H4 (cell line): ENCODE measurements around the gene ZNF777. TPM values are rescaled to one million over a fixed set of nuclear protein-coding genes. Genes with fewer than 3 reads are reported as not detected.
"Not testable (repeated sequence)": the region's sequence is repeated elsewhere in the genome, so short reads cannot be mapped to it uniquely, and the experiment has no call there.

ENCODE experiments used
- DNase-seq: peaks from one replicate; pipeline ENCODE4 v3.0.0-alpha.2; 2015; ENCODE audit warnings: low spot score
- total RNA-seq: library from RNA; depleted of rRNA; stranded (reverse); fragments of >200 nt; shearing (Covaris generic); gene quantifications from 2 replicates; pipeline ENCODE4 v1.2.3, GENCODE V29; 2014; rRNA removed

Gene ZNF777
- total RNA-seq, result 3.8 and 6.1 TPM in 2 replicates

DNA sequence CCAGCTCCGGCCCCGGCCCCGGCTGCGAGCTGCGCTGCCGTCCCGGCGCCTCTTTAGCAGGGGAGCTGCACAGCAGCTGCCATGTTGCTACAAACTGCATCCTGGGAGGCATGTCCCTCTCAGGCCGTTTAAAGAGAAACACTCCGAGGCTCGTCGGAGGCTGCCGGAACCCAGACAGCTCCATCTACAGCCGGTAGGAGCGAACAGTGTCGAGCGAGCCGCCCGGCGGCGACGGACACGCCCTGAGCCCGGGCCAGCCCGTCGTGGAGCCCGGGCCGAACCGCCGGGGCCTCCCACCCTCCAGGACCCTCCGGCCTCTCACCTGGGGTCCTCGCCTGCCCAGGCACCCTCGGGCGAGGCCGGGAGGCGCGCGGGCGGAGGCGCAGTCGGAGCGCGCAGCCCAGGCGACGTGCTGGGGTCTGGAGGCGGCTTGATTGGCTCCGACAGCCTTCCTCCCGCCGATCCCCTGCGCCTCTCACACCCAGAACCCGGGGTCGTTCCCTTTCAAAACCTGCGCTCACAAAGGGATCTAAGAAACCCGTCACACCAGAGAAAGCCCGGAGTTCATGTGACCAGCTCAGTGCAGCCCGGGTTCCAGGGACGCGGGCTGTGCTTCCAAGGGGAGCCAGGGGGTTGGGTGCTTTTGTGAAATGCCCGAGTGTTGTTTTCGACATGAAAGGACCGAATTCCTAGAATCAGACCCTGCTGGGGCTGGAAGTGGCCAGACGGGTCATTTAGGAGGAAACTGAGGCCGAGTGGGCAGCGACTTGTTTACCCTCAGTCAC is at the start of gene ZNF777:
ZNF777 (minus strand) TSS at position 570 of the 785 bp plus-strand sequence. CDS start 5,040 bp downstream, outside the sequence.
- peak; percentile 85 for DNase-seq

DNA sequence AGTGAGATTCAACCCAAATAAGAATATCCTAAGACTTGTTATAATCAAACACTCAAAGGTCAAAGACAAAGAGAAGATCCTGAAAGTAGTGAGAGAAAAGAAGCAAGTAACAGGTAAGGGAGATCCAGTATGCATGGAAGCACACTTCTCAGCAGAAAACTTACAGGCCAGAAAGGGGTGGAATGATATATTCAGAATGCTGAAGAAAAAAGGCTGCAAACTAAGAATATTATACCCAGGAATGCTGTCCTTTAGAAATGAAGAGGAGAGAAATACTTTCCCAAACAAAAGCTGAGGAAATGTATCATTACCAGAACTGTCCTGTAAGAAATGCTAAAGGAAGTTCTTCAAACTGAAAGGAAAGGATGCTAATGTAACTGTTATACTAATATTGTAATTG is 49.4 kb upstream of the ZNF777 start:
- DNase-seq, result no peak

DNA sequence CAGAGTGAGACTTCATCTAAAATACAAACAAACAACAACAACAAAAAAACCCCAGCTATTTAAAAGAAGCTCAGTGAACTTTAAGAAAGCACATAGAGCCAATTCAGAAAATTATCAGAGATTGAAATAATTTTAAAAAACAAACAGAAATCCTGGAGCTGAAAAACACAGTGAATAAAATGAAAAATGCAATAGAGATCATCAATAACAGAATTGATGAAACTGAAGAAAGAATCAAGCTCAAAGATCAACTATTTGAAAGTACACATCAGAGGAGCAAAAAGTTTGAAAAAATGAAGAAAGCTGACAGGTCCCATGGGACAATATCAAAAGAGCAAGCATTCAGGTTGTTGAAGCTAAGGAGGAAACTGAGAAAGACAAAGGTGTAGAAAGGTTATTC is 48.9 kb upstream of the ZNF777 start:
- no peak for DNase-seq

DNA sequence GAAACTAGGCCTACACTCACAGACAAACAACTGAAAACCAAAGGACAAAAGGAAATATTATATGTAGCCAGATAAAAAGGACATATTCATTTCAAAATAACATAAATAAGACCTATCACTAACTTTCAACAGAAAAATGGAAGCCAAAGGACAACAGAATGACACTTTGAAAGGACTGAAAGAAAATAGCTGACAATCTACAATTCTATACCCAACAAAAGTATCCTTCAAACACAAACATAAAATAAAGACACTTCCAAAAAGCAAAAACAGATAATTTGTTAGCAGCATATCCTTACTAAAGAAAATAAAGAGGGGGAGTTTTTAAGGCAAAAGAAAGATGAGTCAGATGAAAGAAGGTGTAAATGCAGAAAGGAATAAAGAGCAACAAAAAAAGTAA is 44.7 kb upstream of the ZNF777 start:
- no peak for DNase-seq

DNA sequence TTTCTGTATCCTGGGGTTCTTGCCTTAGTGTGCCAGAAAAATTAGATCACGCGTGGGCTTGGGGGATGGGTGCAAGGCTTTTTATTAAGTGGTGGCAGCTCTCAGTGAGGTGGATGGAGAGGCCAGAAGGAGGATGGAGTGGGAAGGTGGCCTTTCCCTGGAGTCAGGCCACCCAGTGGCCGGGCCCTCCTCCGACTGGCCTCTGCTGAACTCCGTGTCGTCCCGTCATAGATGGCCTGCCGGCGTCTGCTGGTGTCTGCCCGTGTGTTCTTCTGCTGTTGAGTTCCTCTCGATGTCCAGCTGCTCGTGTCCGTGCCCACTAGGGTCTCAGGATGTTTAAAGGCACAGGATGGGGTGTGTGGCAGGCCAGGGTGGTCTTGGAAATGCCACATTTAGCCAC is 40.8 kb upstream of the ZNF777 start:
- no peak for DNase-seq

DNA sequence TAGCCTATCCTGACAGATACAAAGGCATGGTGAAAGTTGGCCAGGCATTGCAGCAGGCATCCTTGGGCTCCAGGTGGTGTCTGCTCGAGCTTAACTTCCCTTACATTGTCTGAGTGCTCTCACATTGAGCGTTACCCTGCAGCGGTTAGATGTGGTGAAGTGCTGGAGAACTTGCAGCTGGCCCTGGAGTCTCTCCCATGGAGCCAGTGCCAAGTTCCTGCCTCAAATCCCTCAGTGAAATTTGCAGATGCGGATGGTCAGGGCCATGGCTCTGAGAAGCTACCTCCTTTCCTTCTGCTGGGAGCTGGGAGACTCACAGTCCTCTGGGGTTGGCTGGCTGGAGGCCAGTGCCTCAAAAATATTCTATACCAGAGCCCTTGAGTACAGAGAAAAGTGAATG is 40.0 kb upstream of the ZNF777 start:
- DNase-seq, result no peak

DNA sequence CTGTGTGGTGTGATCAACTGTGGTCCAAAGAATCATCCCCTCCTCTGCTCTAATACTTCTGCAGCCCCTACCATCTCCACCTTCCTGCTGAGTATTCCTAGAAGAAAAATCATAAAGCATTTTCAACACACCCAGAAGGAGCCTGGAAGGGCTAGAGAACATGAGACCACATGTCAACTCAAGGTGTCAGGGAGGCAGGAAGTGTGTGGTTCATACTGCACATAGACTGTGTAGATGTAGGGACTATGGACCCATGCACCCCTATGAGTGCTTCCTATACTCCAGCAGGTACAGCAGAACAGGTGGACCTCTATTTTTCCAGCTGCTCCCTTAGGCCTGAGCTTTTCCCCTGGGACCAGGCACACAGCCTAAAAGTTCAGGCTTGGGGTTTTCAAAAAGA is 39.3 kb upstream of the ZNF777 start:
- DNase-seq, result no peak

DNA sequence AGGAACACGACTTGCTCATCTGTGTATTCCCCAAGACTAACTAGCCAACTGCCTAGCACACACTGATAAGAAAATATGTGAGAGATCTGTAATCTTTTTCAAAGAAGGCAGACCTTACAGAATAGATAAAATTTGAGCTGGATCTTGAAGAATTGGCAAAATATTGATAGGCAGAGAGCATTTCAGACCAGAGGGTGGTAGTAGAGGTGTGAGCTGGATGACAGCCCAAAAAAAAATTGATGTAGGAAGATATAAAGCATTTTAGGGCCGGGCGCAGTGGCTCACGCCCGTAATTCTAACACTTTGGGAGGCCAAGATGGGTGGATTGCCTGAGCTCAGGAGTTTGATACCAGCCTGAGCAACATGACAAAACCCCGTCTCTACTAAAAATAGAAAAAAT is 37.9 kb upstream of the ZNF777 start:
- no peak for DNase-seq

DNA sequence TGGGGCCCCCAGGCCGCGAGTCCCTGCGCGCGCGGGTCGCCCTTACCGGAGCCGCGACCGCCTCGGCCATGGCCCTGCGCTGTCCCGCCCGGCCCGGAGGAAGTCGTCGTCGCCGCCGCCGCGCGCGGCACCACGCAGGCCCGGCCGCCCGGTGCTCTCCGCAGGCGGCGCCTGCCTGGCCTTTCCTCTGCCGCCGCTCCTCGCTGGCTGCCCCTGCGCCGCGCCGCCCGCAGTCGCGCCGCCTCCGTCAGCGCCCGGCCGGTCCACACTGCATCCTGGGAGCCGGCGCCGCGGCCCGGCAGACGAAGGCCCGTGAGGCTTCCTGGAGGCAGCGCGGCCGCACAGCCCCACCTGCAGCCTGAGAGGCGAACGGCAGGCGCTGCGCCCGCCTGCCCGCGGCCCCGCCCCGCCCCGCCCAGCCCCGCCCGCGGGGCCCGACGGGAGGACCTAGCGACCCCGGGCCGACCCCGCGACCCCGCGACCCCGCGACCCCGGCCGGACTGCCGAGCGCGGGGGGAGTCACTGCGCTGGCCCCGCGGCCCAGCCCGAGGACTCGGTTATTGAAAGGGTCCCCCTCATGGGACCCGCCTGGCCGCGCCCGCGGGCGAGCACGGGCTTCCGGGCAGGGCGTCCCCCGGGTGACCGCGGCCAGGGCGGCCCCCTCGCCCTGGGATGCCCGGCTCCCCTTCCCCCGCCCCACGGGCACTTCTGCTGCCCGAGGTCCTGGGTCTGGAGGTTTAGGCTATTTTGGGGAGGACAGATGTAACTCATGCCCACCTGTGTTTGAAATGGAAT is 36.8 kb upstream of the ZNF777 start, which contains the start of gene ZNF746:
ZNF746 (minus strand) TSS at position 343 of the 795 bp plus-strand sequence; CDS start at position 70, 273 bp downstream.
- DNase-seq, result peak; percentile 83

DNA sequence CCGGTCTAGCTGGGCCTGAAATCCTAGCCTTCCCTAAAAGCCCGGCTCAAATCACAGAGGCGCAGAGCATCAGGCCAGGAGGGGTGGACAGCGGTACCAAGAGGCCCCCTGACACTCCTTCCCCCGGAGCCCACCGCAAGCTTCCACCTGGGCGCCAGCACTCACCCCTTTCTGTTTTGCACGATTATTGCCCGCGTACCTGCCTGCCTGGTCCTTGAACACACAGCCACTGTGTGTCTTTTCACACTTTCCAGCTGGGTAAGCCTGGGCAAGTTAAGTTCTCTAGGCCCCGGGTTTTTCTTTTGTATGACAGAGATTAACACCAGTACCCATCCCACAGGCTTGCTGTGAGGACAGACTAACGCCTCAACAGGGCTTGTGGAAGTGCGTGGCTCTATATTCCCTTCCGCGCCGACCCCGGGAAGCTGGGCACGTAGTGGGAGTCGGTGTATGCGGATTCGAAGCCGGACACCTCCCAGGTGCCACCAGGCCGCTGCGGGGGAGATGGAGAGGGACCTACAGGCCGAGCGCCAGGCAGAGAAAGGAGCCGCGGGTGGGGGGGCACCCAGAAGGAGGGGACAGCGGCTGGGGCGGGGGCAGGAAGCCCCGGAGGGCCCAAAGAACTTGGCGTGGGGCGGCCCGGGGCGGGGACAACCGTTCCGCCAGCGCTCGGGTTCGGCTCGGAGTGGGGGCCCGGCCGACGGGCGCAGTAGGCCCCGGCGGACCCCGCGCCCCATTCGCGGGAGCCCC is 36.0 kb upstream of the ZNF777 start:
- DNase-seq, result no peak

DNA sequence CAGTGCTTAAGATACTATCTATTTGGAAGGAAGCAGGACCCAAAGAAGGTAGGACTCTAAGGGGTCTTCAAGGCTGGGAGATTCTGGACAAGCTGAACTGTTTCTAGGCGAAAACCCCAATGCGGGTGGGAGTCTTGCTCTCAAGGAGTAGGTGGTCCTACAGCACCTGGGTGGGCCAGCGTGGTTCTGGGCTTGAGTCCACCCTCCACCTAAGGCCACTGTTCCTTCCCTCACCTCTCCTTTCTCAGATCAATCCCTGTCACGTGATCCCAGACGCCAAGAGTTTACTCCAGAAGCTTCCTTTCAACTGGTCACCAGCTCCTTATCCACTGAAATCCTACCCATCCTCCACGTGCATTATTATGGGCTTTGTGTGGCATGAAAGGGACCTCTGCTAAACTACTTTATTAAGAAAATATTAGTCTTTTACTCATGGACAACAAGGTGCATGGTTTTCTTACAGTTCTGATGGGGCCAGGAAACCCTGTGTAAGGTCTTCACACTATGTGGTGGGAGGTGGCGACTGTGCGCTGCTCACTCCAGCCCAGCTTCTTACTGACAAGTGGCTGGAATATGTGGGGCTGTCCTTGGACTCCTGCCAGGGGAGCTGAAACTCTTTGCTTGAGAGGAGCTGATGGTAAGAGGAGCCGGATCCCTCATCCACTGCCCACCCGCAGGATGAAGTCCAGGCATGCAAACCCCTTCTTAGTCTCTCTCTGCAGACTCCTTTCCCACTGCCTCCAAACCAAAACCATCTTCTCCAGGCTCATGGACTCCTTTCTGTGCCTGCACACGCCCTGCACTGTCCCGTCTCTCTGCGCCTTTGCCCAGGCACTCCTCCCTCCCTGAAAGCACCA is 35.2 kb upstream of the ZNF777 start:
- DNase-seq, result peak; percentile 74

DNA sequence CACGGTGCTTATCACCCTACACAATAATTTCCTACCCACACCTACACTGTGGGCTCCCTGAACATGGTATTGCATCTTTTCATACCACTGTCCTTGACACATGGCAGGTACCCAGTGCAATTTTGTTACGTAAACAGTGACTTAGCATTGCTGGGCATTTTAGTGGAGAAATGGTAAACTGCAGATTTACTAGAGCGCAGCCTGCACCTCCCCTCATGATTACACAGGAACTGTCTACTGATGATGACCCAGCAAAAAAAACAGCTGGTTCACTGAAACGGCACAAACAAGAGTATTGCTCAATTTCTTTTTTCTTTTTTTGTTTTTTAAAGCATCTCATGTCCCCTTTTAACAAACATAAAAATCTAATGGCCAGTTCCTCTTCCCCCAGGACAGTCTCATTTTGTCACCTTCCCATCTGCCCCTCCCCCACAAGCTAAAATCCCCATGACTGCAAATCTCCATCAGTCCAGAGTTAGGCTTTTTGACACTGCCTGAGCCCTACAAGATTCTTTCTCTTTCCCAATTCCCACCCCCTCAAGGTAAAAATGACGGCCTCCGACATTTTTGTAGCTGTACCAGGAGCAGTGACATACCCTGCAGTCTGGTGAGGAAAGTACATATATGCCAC is 34.0 kb upstream of the ZNF777 start:
- peak; percentile 85 for DNase-seq

DNA sequence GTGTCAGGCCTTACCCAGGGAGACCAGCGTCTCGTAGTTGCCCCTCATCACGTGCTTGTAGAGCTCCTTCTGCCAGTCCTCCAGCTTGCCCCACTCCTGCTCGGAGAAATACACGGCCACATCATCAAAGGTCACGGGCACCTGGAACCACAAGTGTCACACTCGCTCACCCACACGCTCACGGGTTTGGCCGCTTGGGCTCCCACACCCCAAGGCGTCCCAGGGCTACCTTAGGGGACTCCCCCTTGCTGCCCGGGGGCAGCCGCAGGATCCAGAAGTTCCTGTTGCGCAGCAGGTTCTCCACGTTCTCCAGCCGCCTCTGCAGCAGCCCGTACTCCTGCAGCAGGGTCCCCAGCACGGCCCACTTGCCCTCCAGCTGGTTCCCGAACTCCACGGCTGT is 33.1 kb upstream of the ZNF777 start:
- not testable (repeated sequence) for DNase-seq

DNA sequence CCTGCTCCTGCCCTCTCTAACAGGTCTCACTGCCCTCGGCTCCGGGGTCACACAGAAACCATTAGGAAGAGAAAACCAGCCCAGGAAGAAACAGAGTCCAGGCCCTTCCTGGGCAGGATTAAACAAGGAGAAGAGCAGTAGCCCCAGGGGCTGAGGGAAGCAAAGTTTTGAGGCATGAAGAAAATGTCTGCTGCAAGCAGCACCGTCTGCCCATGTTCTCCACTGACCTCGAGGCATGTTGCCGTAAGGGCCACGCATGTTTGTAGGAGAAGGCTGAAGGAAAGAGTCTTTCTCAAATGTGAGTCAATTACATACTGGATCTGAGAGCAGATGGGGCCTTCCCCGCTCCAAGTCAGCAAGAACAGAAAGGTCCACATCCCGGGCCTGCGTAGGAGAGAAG is 32.5 kb upstream of the ZNF777 start:
- no peak for DNase-seq

DNA sequence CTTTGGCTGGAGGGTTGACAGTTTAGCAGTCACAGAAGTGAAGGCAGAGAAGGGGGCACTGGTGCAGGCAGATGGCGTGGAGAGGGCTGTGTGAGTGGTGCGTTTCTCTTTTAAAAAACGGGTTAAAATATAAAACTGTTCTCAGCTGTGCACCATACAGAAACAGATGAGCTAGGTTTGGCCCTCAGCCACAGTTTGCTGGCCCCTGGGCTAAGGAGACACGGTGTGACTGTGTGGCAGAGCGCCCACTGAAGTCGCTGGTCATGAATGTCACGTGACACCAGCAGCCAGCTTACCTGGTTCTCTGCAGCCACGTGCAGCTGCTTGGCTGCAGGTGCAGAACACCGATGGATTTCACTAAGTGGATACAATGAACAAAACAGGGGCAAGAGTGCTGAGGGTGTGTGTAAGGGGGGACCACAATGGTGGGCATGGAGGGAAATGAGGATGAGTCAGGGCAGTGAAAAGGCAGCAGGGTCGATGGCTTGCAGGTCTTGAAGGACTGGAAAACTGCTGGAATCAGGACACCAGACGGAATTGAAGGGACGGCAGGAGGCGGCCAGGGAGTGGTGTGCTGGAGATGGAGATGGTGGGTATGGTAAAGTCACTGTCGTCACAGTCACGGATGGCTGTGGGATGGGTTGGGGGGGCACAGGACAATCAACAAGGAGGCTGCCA is 29.4 kb upstream of the ZNF777 start:
- no peak for DNase-seq

DNA sequence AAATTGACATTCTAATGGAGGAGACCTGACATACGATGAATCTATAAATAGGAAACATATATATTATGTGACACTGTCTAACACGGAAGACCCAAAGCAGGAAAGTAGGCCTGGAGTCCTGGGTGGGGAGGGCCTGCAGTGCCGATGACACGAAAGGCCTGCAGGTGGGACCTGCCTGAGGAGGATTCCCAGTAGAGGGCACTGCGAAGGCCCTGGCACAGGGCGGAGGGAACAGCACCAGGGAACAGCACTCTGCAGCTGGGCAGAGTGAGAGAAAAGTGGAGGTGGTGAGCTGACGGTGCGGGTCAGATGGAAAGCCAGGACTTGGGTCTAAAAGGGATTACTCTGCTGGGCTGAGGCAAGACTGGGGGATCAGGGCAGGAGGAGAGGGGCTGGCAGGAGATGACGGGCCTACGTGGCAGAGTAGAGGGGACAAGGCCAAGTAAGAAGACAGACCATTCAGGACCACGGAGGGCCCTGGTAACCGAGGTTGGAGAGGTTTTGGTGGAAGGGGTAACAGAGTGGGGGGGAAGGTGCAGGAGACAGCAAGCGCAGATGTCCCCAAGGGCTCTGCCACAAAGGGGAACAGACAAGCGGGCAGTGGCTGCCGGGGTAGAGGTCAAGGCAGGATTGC is 28.6 kb upstream of the ZNF777 start:
- DNase-seq, result no peak

DNA sequence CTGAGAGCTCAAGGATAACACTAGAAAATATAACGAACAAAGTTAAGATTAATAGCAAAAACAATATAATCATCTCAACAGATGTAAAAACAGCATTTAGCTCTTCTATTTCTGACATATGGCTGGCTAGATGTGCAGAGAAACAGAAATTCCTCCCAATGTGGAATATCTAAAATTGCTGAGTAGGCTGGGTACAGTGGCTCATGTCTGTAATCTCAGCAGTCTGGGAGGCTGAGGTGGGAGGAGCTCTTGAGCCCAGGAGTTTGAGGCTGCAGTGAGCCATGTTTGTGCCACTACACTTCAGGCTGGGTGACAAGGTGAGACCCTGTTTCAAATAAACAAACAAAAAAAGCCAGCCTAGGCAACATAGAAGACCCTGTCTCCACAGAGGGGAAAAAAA is 18.7 kb upstream of the ZNF777 start:
- no peak for DNase-seq

DNA sequence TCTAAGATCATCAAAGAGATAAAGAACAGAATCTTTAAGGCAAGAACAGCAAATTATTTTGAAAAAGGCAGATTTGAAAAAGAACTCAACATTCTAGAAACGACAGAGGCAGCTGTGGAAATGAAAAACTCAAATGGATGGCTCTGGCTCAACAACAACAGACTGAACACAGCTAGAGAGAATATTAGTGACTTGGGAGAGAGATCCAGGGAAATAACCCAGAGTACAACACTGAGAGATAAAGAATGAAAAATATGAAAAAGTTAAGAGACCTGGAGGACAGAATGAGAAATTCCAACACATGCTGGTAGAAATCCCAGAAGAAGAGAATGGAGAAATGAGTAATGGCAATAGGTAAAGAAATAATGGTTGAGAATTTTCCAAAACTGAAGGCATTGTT is 17.9 kb upstream of the ZNF777 start:
- DNase-seq, result no peak
